Stimulated activated CD4-positive, alpha-beta T cell treated with anti-CD3 and anti-CD28 coated beads, Interleukin-4, amount 100 ng/mL, for 24 hours (primary cell): ENCODE data around the gene APOA1.
A peak's percentile ranks its signal among the peaks of the same experiment; 100 is the strongest.
"Not testable (repeated sequence)": the region's sequence is repeated elsewhere in the genome, so short reads cannot be mapped to it uniquely, and the experiment has no call there.

Experiments used
- DNase-seq: peaks from one replicate; pipeline ENCODE4 v3.0.0-alpha.2; 2020

The APOA1 gene

GRCh38 chr11:116857316-116857715 lies 19.9 kb upstream of the APOA1 start:
- DNase-seq = no peak

DNA sequence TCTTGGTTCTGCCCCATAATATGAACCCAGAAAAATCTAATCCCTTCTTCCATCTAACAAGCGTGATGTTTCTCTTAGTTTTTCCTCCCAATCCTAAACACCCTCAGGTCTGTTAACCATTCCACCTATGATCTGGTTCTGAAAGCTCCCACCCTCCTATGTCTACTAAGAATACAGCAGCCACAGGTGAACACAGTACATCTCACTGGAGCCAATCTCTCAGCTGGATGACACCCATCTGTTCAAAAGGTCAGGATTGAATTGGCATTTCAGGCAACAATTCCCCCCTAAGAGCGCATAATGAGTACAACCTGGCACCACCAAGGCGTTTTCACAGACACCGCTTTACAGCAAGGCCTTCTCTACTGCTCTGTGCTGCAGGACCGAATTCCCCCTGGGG lies 19.0 kb upstream of the APOA1 start:
- no peak for DNase-seq

DNA sequence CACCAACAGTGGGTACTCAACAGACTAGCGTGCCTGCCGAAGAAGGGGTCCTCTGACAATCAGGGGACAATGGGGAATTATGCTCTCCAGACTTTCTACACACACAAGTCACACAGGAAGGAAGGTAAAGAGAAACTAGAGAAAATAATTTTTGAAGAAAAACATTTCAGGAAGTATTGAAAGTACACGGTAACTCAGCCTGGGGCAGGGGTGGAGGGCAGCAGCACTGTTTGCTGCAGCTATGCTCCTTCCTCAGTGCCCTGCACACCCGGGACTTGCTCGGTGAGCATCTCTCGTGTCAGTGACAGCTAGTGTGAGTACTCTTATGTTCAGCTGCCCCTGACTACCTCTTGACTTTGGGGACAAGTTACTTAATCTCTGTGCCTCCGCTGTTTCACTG lies 18.0 kb upstream of the APOA1 start:
- no peak for DNase-seq

DNA sequence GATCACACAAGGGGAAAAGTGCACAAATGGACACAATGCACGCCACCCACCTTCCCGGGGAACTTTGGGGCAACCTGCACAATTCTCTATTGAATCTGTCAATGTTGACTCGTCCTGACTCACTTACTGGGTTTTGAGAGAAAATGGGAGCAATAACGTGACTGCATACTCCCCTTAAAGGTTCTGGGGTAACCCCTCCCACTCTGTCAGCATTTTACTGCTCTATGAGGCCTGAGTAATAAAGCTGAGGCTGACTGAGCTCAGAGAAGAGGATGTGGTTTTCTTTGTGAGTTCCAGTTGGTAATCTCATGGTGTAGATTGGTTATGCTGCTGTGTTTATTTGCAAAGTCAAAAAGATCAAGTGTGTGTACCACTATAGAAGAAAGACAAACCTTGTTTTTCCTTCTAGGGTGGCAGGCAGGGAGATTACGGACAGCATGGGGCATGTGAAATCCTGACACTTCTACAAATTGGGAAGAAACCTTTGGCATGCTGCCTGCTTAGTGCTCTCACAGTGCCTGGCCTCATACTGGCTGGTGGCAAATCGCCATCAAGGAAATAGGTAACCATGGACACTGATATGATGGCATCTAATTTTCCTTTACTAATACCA lies 16.1 kb upstream of the APOA1 start:
- peak; percentile 75 for DNase-seq

- no peak for DNase-seq
Measured at GRCh38 chr11:116852261-116853031, 15.0 kb upstream of the APOA1 start.

DNA sequence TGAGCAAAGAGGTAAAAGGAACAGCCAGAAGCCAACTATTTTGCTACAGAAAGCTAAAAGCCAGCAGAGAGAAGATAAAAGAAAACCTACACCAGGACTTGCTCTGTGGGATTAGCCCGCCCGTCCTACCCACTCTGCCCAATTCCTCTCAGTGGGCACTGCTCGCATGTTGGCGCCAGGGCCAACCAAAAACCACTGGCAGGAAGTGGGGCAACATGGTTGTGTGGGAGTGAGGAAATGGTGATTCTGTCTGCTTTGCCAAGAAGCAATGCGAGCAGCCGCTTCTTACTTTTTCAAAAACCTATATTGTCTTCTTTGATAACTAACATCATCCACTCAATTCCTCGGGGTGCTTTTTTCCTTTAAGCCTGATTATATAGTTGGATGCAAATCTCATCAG lies 14.2 kb upstream of the APOA1 start:
- peak; percentile 45 for DNase-seq

GRCh38 chr11:116849486-116849885 lies 12.1 kb upstream of the APOA1 start:
- no peak for DNase-seq

- no peak for DNase-seq
Measured at GRCh38 chr11:116849060-116849459, 11.6 kb upstream of the APOA1 start.

GRCh38 chr11:116847612-116848011 lies 10.2 kb upstream of the APOA1 start:
- DNase-seq = no peak

DNA sequence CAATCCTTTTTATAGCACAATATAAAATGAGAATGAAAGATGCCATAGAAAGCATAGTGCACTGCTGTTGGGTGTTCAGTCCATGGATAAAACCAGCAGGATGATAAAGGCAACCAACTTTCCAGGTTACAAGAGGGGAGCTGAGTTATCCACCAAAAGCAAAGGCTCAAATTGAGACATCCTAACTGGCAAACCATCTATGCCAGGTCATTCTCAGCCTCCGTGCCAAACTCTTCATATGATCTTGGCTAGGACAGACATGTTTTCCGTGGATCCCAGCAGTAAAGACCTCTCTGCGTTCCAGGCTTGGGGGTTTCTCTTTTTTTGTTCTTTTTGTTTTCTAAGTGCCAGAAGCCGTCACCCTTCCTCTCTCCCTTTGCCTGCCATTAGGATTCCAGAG lies 7.3 kb upstream of the APOA1 start:
- DNase-seq = no peak

DNA sequence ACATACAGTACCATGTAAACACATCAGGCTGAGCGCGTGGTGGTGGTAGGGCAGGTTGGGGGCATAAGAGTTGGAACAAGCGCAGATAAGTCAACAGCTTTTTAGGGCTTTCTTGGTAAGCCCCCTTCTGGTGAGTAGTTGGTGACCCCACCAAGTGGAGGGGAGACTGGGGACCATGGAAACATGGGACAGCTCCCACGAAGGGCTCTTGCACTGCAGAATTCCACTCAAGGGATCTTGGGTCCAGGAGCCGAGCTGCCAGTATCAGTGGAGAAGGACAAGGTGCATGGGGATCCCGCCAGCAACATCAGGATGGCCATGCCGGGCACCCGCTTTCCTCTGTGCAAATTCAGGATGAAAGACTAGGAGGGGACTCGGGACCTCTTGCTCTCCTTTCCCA lies 6.2 kb upstream of the APOA1 start:
- DNase-seq = no peak

DNA sequence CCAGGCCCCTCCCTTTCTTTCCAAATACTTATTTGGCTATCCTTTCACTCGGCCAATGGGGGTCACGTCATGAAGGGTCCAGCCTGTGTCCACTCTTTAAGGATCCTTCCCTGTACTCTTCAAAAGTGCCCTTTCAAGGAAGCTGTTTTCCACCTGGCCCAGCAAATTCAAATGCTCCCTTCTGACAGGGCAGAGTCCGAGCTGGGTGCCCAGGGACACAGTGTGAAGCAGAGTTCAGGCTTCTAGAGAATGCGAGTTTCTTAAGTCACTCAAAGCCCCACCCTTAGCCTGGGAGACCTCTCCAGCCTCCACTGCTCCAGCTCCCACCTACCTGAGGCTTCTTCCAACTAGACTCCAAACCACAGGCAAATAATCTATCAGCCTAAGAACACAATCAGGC lies 5.5 kb upstream of the APOA1 start:
- no peak for DNase-seq

- no peak for DNase-seq
Measured at GRCh38 chr11:116842117-116842516, 4.7 kb upstream of the APOA1 start.

- DNase-seq = no peak
Measured at GRCh38 chr11:116840746-116841296, 3.4 kb upstream of the APOA1 start.

- no peak for DNase-seq
Measured at GRCh38 chr11:116840224-116840745, 2.9 kb upstream of the APOA1 start.

GRCh38 chr11:116838321-116839084 lies 1.1 kb upstream of the APOA1 start:
- no peak for DNase-seq

- DNase-seq = no peak
Measured at GRCh38 chr11:116836632-116836991, 810 bp downstream of the APOA1 start.

- DNase-seq = peak; percentile 77
Measured at GRCh38 chr11:116835791-116836631, 1.4 kb downstream of the APOA1 start.

- no peak for DNase-seq
Measured at GRCh38 chr11:116835042-116835772, 2.2 kb downstream of the APOA1 start.

DNA sequence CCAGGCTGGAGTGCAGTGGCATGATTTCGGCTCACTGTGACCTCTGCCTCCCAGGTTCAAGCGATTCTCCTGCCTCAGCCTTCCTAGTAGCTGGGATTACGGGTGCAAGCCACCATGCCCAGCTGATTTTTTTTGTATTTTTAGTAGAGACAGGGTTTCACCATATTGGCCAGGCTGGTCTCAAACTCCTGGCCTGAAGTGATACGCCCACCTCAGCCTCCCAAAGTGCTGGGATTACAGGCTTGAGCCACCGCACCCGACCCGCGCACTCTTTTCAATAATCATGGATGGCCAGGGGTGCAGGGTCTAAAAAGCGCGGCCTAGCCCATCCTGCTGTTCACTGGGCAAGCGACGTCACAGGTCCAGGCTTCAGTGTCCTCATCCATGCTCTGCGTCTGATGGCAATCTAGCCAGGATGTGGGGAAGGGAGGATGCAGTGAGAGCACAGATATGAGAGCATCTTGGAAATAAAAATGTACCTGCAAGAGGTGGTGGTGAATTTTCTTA lies 2.8 kb downstream of the APOA1 start:
- not testable (repeated sequence) for DNase-seq

GRCh38 chr11:116833816-116834534 lies 3.4 kb downstream of the APOA1 start:
- DNase-seq = no peak
